ENCODE data around the gene MEF2D. TPM values are rescaled to one million over a fixed set of nuclear protein-coding genes. Genes with fewer than 3 reads are reported as not detected.

MEF2D gene
- polyA plus RNA-seq, 1 donor, result 25.0 TPM

- Histone ChIP-seq H3K4me3 (ENCODE audit: low read length) (no peak overlapping the region), H3K27ac (ENCODE audit: low read length) (no peak overlapping the region), H3K4me1 (ENCODE audit: control insufficient read depth, insufficient read depth, low read length) (peaks cover 67% of the 10 kb centered on the region), H3K36me3 (ENCODE audit: control insufficient read depth, insufficient read depth, low read length) (peaks cover 22% of the 10 kb centered on the region), H3K27me3 (ENCODE audit: control insufficient read depth, insufficient read depth, low read length) (no peaks in the 10 kb centered on the region), H3K9me3 (ENCODE audit: control insufficient read depth, low read depth, low read length) (no peaks in the 10 kb centered on the region)
- WGBS (ENCODE audit: insufficient coverage, low lambda C conversion rate), result no CpG with 5 or more reads among the region's 9 CpGs
- DNase-seq, result no peak
Observed at GRCh38 chr1:156495401-156496140, 5.0 kb downstream of the MEF2D start.

GRCh38 chr1:156494309-156494895 is 6.2 kb downstream of the MEF2D start:
- 100% methylated on average over 1 of the region's 7 CpGs for WGBS (ENCODE audit: insufficient coverage, low lambda C conversion rate)
- no peak for DNase-seq
- H3K27ac ChIP-seq (ENCODE audit: low read length), result no peak overlapping the region
- H3K4me1 ChIP-seq (ENCODE audit: control insufficient read depth, insufficient read depth, low read length), result peaks cover 78% of the 10 kb centered on the region
- H3K4me3 ChIP-seq (ENCODE audit: low read length), result no peak overlapping the region
- H3K9me3 ChIP-seq (ENCODE audit: control insufficient read depth, low read depth, low read length), result no peaks in the 10 kb centered on the region
- H3K27me3 ChIP-seq (ENCODE audit: control insufficient read depth, insufficient read depth, low read length), result no peaks in the 10 kb centered on the region
- H3K36me3 ChIP-seq (ENCODE audit: control insufficient read depth, insufficient read depth, low read length), result peaks cover 22% of the 10 kb centered on the region

- no peaks in the 10 kb centered on the region for H3K9me3 ChIP-seq (ENCODE audit: control insufficient read depth, low read depth, low read length)
- DNase-seq, result no peak
- no peak overlapping the region for H3K4me3 ChIP-seq (ENCODE audit: low read length)
- no peaks in the 10 kb centered on the region for H3K27me3 ChIP-seq (ENCODE audit: control insufficient read depth, insufficient read depth, low read length)
- H3K27ac ChIP-seq (ENCODE audit: low read length), result no peak overlapping the region
- peaks cover 80% of the 10 kb centered on the region for H3K4me1 ChIP-seq (ENCODE audit: control insufficient read depth, insufficient read depth, low read length)
- peaks cover 22% of the 10 kb centered on the region for H3K36me3 ChIP-seq (ENCODE audit: control insufficient read depth, insufficient read depth, low read length)
Observed at GRCh38 chr1:156493742-156494141, 6.8 kb downstream of the MEF2D start.

GRCh38 chr1:156493154-156493631 is 7.4 kb downstream of the MEF2D start:
- no peak for DNase-seq
- Histone ChIP-seq H3K4me3 (ENCODE audit: low read length) (no peak overlapping the region), H3K27ac (ENCODE audit: low read length) (no peak overlapping the region), H3K36me3 (ENCODE audit: control insufficient read depth, insufficient read depth, low read length) (peaks cover 26% of the 10 kb centered on the region), H3K9me3 (ENCODE audit: control insufficient read depth, low read depth, low read length) (no peaks in the 10 kb centered on the region), H3K4me1 (ENCODE audit: control insufficient read depth, insufficient read depth, low read length) (peaks cover 76% of the 10 kb centered on the region), H3K27me3 (ENCODE audit: control insufficient read depth, insufficient read depth, low read length) (no peaks in the 10 kb centered on the region)
- no CpG with 5 or more reads among the region's 11 CpGs for WGBS (ENCODE audit: insufficient coverage, low lambda C conversion rate)

- DNase-seq, result no peak
- Histone ChIP-seq H3K9me3 (ENCODE audit: control insufficient read depth, low read depth, low read length) (no peaks in the 10 kb centered on the region), H3K4me1 (ENCODE audit: control insufficient read depth, insufficient read depth, low read length) (peaks cover 71% of the 10 kb centered on the region), H3K27me3 (ENCODE audit: control insufficient read depth, insufficient read depth, low read length) (no peaks in the 10 kb centered on the region), H3K4me3 (ENCODE audit: low read length) (no peak overlapping the region), H3K36me3 (ENCODE audit: control insufficient read depth, insufficient read depth, low read length) (peaks cover 30% of the 10 kb centered on the region), H3K27ac (ENCODE audit: low read length) (no peak overlapping the region)
- no CpG with 5 or more reads among the region's 7 CpGs for WGBS (ENCODE audit: insufficient coverage, low lambda C conversion rate)
Observed at GRCh38 chr1:156492591-156493080, 7.9 kb downstream of the MEF2D start.

- Histone ChIP-seq H3K36me3 (ENCODE audit: control insufficient read depth, insufficient read depth, low read length) (peaks cover 30% of the 10 kb centered on the region), H3K4me3 (ENCODE audit: low read length) (no peak overlapping the region), H3K9me3 (ENCODE audit: control insufficient read depth, low read depth, low read length) (no peaks in the 10 kb centered on the region), H3K4me1 (ENCODE audit: control insufficient read depth, insufficient read depth, low read length) (peaks cover 66% of the 10 kb centered on the region), H3K27me3 (ENCODE audit: control insufficient read depth, insufficient read depth, low read length) (no peaks in the 10 kb centered on the region), H3K27ac (ENCODE audit: low read length) (no peak overlapping the region)
- DNase-seq, result no peak
- WGBS (ENCODE audit: insufficient coverage, low lambda C conversion rate), result no CpG with 5 or more reads among the region's 6 CpGs
Observed at GRCh38 chr1:156492013-156492590, 8.5 kb downstream of the MEF2D start.

GRCh38 chr1:156491151-156491949 is 9.2 kb downstream of the MEF2D start:
- no peak for DNase-seq
- WGBS (ENCODE audit: insufficient coverage, low lambda C conversion rate), result no CpG with 5 or more reads among the region's 6 CpGs
- Histone ChIP-seq H3K36me3 (ENCODE audit: control insufficient read depth, insufficient read depth, low read length) (peaks cover 30% of the 10 kb centered on the region), H3K4me3 (ENCODE audit: low read length) (no peak overlapping the region), H3K9me3 (ENCODE audit: control insufficient read depth, low read depth, low read length) (no peaks in the 10 kb centered on the region), H3K4me1 (ENCODE audit: control insufficient read depth, insufficient read depth, low read length) (peaks cover 58% of the 10 kb centered on the region), H3K27me3 (ENCODE audit: control insufficient read depth, insufficient read depth, low read length) (no peaks in the 10 kb centered on the region), H3K27ac (ENCODE audit: low read length) (no peak overlapping the region)

GRCh38 chr1:156490401-156491032 is 10.1 kb downstream of the MEF2D start:
- peak overlapping the region; percentile 4 for H3K27ac ChIP-seq (ENCODE audit: low read length)
- no peak overlapping the region for H3K4me3 ChIP-seq (ENCODE audit: low read length)
- no CpG with 5 or more reads among the region's 10 CpGs for WGBS (ENCODE audit: insufficient coverage, low lambda C conversion rate)
- H3K36me3 ChIP-seq (ENCODE audit: control insufficient read depth, insufficient read depth, low read length), result peaks cover 30% of the 10 kb centered on the region
- no peaks in the 10 kb centered on the region for H3K9me3 ChIP-seq (ENCODE audit: control insufficient read depth, low read depth, low read length)
- no peak for DNase-seq
- no peaks in the 10 kb centered on the region for H3K27me3 ChIP-seq (ENCODE audit: control insufficient read depth, insufficient read depth, low read length)
- H3K4me1 ChIP-seq (ENCODE audit: control insufficient read depth, insufficient read depth, low read length), result peaks cover 58% of the 10 kb centered on the region

GRCh38 chr1:156489935-156490293 is 10.7 kb downstream of the MEF2D start:
- H3K9me3 ChIP-seq (ENCODE audit: control insufficient read depth, low read depth, low read length), result no peaks in the 10 kb centered on the region
- peaks cover 32% of the 10 kb centered on the region for H3K36me3 ChIP-seq (ENCODE audit: control insufficient read depth, insufficient read depth, low read length)
- no CpG with 5 or more reads among the region's 7 CpGs for WGBS (ENCODE audit: insufficient coverage, low lambda C conversion rate)
- H3K27ac ChIP-seq (ENCODE audit: low read length), result peak overlapping the region; percentile 4
- no peaks in the 10 kb centered on the region for H3K27me3 ChIP-seq (ENCODE audit: control insufficient read depth, insufficient read depth, low read length)
- H3K4me1 ChIP-seq (ENCODE audit: control insufficient read depth, insufficient read depth, low read length), result peaks cover 58% of the 10 kb centered on the region
- H3K4me3 ChIP-seq (ENCODE audit: low read length), result no peak overlapping the region
- no peak for DNase-seq
